ENCODE measurements around the gene KCNK4. TPM values are rescaled to one million over a fixed set of nuclear protein-coding genes. Genes with fewer than 3 reads are reported as not detected.
A peak's percentile ranks its signal among the peaks of the same experiment; 100 is the strongest.

The KCNK4 gene
- total RNA-seq, 2 experiments from 2014 or later, result 0.29 TPM; not detected in 1

DNA sequence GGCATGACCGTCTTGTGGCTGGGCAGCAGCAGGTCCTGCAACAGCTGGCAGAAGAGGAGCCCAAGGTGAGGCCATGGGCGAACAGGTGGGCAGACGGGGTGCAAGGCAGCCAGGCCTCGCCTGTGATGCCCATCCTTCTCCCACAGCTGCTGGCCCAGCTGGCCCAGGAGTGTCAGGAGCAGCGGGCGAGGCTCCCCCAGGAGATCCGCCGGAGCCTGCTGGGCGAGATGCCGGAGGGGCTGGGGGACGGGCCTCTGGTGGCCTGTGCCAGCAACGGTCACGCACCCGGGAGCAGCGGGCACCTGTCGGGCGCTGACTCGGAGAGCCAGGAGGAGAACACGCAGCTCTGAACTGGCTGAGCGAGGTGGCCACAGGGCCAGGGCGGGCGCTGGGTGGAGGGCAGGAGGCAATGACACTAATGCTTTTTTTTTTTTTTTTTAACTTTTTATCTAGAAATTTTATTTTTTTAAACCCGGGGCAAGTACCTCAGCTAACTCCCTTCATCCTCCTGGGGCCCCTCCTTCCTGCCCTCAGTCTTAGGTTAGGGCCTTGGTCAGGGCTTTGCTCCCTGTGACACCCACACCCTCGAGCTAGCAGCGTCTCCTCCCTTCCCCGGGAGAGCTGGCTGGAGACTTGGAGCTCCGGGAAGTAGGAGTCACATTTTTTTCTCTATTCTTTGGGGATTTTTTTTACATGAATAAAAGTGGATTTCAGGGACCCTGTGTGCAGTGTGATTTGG, 23.7 kb upstream of the KCNK4 start:
- Mint-ChIP-seq H3K4me3 (no peak overlapping the region), H3K9me3 (ENCODE audit: low read depth) (no peaks in the 10 kb centered on the region), H3K36me3 (peaks cover 6% of the 10 kb centered on the region), H3K27me3 (no peaks in the 10 kb centered on the region), H3K4me1 (peaks cover 31% of the 10 kb centered on the region), H3K27ac (peak overlapping the region; percentile 96)
- ATAC-seq (no peak), DNase-seq (no peak)
- CTCF ChIA-PET, result interaction anchor here (0.7 to 6.1 kb wide), 10 partner anchors 13 to 63 kb away, joined by 3 to 104 read pairs (median 7); partner anchors contain the start of genes BAD, CATSPERZ, ESRRA and FERMT3

DNA sequence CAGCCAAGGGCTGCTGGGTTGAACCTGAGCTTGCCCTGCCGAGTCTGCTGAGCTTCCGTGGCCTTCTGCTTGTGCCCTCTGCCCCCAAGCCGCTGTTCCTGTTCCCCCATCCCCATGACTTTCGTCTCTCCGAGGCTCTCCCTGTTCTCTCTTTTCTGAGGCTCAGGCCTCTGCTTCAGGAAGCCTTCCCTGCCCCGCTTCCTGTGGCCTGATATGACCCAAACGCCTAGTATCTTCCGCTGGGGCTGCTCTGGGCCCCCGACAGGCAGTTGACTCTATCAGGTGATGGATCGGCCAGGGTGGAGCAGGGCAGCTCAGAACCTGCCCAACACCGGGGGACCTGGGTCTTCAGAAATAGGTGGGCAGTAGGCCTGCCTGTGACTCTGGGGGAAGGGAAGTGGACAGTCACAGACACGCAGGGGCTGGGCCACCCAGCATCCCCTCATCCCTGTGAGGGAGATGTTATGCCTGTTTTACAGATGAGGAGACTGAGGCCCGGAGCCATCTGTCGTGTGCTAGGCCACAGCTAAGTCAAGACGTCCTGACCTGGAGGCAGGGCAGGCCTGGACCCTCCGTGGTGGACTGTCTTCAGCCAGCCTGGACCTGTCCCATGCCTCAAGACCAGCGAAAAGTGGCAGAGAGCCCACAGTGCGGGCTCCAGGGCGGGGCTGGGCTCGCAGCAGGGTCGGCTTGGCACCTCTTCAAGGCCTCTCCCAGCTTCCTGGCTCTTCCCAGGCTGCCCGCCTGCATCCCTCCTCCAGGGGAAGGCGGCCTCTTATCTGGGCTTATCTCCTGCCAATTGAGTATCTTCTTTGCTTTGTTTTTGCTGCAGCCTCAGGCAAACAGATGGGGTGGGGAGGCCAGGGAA, 22.8 kb upstream of the KCNK4 start:
- Mint-ChIP-seq H3K4me3 (peak overlapping the region; percentile 89), H3K27ac (peak overlapping the region; percentile 96), H3K27me3 (no peaks in the 10 kb centered on the region)

DNA sequence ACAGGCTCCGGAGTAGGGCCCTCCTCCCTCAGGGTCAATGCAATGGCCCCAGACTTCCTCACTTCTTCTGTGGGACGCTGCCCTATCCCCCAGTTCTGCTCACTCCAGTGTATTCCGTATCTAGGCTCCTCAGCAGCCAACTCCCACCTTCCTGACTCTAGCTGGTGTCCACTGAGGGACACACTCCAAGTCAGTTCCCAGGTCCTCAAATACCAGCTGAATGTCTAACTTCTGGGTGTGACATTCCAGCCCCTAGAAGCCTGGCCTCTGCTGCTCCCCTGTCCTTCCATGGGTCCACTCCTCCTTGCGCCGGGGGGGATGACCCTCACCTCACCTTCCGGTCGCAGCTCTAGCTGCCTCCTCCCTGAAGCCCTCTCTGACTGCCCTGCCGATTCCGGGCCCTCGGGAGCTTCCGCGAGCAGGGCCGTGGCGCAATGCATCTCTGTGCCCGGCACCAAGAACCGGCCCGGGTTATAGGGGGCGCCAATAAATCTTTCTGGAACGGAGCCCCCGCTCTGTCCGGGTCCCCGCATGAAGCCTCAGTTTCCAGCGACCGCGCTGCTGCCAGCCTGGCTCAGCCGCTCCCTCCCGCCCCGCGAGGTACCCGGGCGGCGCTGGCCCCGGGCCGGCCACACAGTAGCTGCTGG, 22.1 kb upstream of the KCNK4 start:
- Mint-ChIP-seq H3K36me3 (peaks cover 4% of the 10 kb centered on the region), H3K4me3 (peak overlapping the region; percentile 89), H3K9me3 (ENCODE audit: low read depth) (no peaks in the 10 kb centered on the region), H3K4me1 (peaks cover 31% of the 10 kb centered on the region), H3K27ac (peak overlapping the region; percentile 96), H3K27me3 (no peaks in the 10 kb centered on the region)
- peak; percentile 86 for DNase-seq
- CTCF ChIA-PET, result interaction anchor here (1.0 to 6.1 kb wide), 11 partner anchors 16 to 83 kb away, joined by 3 to 104 read pairs (median 7); partner anchors contain the start of genes BAD, CATSPERZ, ESRRA and FERMT3
- peak; percentile 28 for ATAC-seq

More for the DNA sequence above, 22.8 kb upstream of the KCNK4 start:
- Mint-ChIP-seq H3K36me3 (peaks cover 2% of the 10 kb centered on the region), H3K4me1 (peaks cover 30% of the 10 kb centered on the region), H3K9me3 (ENCODE audit: low read depth) (no peaks in the 10 kb centered on the region)
- no peak for DNase-seq
- no peak for ATAC-seq
- CTCF ChIA-PET, result interaction anchor here (0.7 to 6.1 kb wide), 13 partner anchors 14 to 82 kb away, joined by 3 to 104 read pairs (median 7); partner anchors contain the start of genes BAD, CATSPERZ, ESRRA and FERMT3

DNA sequence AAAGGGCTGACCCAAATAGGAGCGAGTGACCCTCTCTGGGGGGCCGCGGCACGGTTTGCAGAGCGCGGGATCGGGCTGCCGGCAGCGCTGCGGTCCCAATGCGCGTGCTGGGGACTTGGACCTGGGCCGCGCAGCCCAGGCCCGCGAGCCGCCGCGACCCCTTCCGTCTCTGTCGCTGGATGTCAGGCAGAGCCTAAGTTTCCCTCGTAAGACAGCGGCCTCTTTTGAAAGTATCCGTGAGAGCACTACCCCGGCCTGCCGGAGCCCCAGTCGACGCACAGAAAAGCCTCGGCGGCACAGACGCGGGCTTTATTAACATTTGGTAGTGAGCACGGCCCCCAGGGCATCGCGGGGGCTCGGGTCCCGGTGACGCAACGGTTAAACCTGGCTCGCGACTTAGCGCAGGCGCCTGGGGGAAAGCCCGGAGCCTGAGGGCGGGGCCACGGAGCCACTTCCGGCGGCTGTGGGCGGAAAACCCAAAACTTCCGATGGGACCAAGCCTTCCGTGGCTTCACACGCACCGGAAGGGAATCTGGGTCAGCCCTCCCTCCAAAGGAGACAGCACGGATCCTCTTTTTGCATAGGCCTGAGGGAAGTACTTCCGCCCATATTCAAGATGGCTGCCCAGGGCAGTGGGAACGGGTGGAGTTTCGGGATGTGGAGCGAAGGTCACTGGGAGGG, 21.4 kb upstream of the KCNK4 start:
- Mint-ChIP-seq H3K4me1 (peaks cover 31% of the 10 kb centered on the region), H3K27me3 (no peaks in the 10 kb centered on the region)

DNA sequence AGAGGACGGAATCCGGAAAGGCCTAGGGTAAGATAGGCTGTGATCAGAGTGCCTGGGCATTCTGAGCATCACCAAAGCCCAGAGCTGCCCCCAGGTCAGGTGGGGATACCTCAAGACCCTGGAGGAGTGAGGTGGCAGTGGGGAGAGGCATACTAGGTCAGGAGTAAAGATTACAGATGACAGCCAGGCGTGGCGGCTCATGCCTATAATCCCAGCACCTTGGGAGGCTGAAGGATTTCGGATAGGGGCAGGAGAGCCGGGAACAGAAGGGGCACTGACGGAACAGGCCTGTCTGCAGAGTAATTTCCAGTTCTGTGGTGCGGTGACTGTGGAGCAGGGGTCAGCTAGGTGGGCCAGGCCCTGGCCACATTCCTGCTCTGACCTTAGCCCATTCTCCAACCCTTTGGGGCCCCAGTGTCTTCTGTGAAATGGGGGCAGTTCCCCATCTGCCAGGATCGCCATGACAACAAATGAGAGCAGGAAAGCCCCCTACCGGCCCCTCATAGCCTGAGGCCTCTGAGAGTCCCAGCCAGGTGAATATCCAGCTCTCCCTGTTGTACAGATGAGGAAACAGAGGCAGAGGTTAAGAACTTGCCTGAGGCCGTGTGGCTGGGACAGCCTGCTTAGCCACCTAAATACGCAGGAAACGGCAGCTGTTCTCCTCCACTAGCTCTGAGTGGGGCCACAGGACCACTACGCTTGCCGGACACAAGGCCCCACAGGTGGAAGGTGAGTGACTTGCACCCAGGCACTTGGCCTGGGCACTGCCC, 15.9 kb upstream of the KCNK4 start:
- H3K36me3 Mint-ChIP-seq, result peaks cover 7% of the 10 kb centered on the region
- ATAC-seq (no peak), DNase-seq (no peak)
- H3K27ac Mint-ChIP-seq, result no peak overlapping the region
- no peak overlapping the region for H3K4me3 Mint-ChIP-seq
- H3K4me1 Mint-ChIP-seq, result peaks cover 16% of the 10 kb centered on the region
- CTCF ChIA-PET, result interaction anchor here (1.0 to 3.0 kb wide), 4 partner anchors 24 to 174 kb away, joined by 3 to 12 read pairs (median 6); partner anchors contain the start of gene PLCB3
- no peaks in the 10 kb centered on the region for H3K27me3 Mint-ChIP-seq
- H3K9me3 Mint-ChIP-seq (ENCODE audit: low read depth), result no peaks in the 10 kb centered on the region

More for the DNA sequence above, 21.4 kb upstream of the KCNK4 start:
- DNase-seq, result peak; percentile 98
- Mint-ChIP-seq H3K4me3 (peak overlapping the region; percentile 89), H3K27ac (peak overlapping the region; percentile 96), H3K36me3 (peaks cover 4% of the 10 kb centered on the region), H3K9me3 (ENCODE audit: low read depth) (no peaks in the 10 kb centered on the region)
- ATAC-seq, result peak; percentile 71
- CTCF ChIA-PET, result interaction anchor here (1.0 to 6.1 kb wide), 15 partner anchors 15 to 84 kb away, joined by 3 to 104 read pairs (median 7); partner anchors contain the start of genes BAD, CATSPERZ, ESRRA and FERMT3

DNA sequence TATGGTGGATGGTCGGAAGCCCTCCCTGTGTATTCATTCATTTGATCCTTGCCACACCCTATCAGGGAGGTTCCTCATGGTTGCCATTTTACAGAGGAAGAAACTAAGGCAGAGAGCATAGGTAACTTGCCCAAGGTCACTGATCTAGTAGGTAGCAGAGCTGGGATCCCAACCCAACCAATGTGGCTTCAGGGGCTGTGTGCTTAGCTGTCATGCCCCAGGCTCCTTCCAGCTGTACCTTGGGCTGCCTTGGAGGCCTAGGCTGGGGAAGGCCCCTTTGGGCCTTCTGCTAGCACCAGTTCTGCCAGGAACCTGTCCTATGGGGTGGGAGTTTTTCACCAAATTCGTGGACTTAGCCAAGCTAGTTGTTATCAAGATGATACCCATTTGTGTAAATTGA, 15.3 kb upstream of the KCNK4 start:
- DNase-seq (no peak), ATAC-seq (no peak)
- Mint-ChIP-seq H3K27ac (no peak overlapping the region), H3K4me3 (no peak overlapping the region), H3K27me3 (no peaks in the 10 kb centered on the region), H3K9me3 (ENCODE audit: low read depth) (no peaks in the 10 kb centered on the region), H3K36me3 (peaks cover 7% of the 10 kb centered on the region), H3K4me1 (peaks cover 14% of the 10 kb centered on the region)
- CTCF ChIA-PET, result interaction anchor here (1.0 to 3.0 kb wide), 4 partner anchors 11 to 28 kb away, joined by 3 to 12 read pairs (median 6); partner anchors contain the start of gene PLCB3

DNA sequence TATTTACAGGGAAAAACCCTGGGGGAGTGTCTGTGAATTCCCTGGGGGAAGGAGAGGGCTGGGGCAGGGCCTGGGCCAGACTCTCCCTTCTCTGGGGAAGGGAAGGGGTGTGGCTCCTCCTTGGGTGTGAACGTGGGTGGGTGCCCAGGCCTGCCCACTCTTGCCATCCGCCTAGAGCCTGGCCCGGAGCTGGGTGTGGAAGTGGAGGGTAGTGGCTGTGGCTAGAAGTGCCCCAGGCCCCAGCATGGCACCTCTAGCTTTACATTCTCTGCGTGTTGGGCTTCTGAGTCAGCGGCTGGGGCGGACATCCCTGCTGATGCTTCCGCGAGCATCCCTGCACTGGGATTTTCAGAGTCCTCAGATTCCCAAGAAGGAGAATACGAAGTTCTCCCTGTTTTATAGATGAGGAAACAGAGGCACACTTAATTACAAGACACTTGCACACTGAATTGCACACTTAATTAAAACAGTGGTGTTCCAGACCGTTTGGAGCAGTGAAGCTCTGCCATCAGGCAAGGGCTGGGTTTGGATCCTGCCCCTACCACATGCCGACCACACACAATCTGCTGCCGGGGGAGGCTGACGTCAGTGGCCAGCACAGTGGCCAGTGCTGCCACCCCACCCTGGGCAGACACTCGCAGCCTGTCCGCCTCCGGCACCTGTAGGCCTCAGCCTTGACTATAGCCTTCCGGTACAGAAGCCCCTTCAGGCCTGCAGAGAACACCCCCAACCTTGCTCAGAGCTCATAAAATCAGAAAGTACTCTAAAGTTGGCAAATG, 14.3 kb upstream of the KCNK4 start:
- no peak overlapping the region for H3K27ac Mint-ChIP-seq

DNA sequence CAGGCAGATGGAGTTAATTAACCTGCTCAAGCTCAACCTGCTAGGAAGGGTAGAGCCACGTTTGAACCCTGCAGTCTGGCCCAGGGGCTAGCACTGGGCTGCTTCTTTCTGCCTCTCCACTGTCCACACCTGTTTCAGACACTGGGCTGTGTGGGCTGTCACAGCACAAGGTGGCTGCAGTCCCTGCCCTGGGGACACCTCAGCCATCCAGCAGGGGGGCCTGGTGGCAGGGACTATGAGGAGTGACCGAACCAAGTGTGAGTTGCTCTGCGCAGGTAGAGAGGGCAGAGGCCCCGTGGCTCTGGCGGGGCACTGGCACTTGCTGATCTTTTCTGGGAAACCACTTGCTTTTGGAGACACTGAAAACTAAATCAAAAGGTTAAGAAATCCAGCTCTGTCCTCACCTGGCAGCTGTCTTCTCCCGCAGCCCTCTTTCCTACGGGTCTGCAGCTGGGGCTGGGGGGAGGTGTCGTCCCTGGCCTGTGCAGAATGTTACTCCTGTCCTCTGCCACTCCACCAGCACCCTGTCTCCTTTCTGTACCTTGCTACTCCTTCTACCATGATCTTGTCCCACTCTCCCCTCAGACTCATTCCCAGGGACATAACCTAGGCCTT, 12.4 kb upstream of the KCNK4 start:
- Mint-ChIP-seq H3K27ac (peak overlapping the region; percentile 44), H3K36me3 (peaks cover 15% of the 10 kb centered on the region)
- DNase-seq, result no peak

More for the DNA sequence above, 14.3 kb upstream of the KCNK4 start:
- no peak overlapping the region for H3K4me3 Mint-ChIP-seq
- ATAC-seq (no peak), DNase-seq (no peak)
- CTCF ChIA-PET, result interaction anchor here (1.3 to 3.0 kb wide), 3 partner anchors 10 to 55 kb away, joined by 3 to 12 read pairs (median 3); partner anchors contain the start of gene PLCB3
- H3K27me3 Mint-ChIP-seq, result no peaks in the 10 kb centered on the region
- peaks cover 11% of the 10 kb centered on the region for H3K36me3 Mint-ChIP-seq
- H3K4me1 Mint-ChIP-seq, result peaks cover 14% of the 10 kb centered on the region
- H3K9me3 Mint-ChIP-seq (ENCODE audit: low read depth), result no peaks in the 10 kb centered on the region

DNA sequence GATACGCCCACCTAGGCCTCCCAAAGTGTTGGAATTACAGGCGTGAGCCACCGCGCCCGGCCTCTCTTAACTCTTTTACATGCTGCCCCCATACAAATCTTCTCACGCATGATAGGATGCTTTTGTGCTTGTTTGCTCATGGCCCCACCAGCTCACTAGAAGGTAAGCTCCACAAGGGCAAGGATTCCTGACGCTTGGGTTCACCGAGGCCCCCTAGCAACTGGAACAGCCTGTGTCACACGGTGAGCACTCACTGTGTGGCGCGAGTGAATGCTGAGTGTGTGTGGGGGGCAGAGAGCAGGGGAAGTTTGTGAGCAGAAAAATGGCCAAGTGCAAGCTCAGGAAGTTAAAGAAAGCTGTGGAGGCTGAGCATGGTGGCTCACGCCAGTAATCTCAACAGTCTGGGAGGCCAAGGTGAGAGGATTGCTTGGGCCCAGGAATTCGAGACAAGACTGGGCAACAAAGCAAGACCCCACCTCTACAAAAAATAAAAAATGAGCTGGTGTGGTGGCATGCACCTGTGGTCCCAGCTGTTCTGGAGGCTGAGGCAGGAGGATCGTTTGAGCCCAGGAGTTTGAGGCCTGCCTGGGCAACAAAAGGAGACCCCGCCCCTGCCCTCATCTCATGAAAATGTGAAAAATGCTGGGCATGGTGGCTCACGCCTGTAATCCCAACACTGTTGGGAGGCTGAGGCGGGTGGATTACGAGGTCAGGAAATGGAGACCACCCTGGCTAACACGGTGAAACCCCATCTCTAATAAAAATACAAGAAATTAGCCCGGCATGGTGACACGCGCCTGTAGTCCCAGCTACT, 8.9 kb upstream of the KCNK4 start:
- DNase-seq (no peak), ATAC-seq (no peak)
- Mint-ChIP-seq H3K9me3 (ENCODE audit: low read depth) (no peaks in the 10 kb centered on the region), H3K36me3 (peaks cover 12% of the 10 kb centered on the region), H3K4me1 (peaks cover 21% of the 10 kb centered on the region), H3K27me3 (no peaks in the 10 kb centered on the region), H3K4me3 (no peak overlapping the region), H3K27ac (no peak overlapping the region)
- CTCF ChIA-PET, result interaction anchor here (1.2 to 15.2 kb wide), 6 partner anchors 10 to 280 kb away, joined by 3 to 188 read pairs (median 6); partner anchors contain the start of genes CATSPERZ, ESRRA and PLCB3

More for the DNA sequence above, 12.4 kb upstream of the KCNK4 start:
- peaks cover 15% of the 10 kb centered on the region for H3K4me1 Mint-ChIP-seq
- no peaks in the 10 kb centered on the region for H3K9me3 Mint-ChIP-seq (ENCODE audit: low read depth)
- no peak for ATAC-seq
- no peaks in the 10 kb centered on the region for H3K27me3 Mint-ChIP-seq
- CTCF ChIA-PET, result interaction anchor here (1.0 to 1.5 kb wide), 3 partner anchors 18 to 29 kb away, joined by 3 to 4 read pairs (median 3); no protein-coding TSS in a partner anchor
- H3K4me3 Mint-ChIP-seq, result no peak overlapping the region

DNA sequence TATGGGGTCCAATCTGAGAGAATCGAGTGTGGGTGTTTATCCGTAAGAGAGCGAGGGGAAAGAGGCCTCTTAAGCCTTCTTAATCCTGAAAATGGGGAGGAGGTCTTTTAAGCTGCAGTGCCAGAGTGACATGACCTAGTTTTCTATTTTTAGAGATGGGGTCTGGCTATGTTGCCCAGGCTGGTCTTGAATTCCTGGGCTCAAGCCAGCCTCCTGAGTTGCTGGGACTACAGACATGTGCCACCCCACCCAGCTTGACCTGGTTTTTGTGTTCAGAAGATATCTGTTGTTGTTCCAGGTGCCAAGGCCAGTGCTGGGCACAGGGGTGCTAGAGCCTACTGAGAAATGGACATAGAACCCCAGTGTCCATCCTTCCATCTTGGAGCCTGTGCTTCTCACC, 8.0 kb upstream of the KCNK4 start:
- Mint-ChIP-seq H3K36me3 (peaks cover 11% of the 10 kb centered on the region), H3K9me3 (ENCODE audit: low read depth) (no peaks in the 10 kb centered on the region), H3K4me1 (peaks cover 18% of the 10 kb centered on the region), H3K27ac (peak overlapping the region; percentile 33), H3K4me3 (no peak overlapping the region), H3K27me3 (no peaks in the 10 kb centered on the region)
- CTCF ChIA-PET, result interaction anchor here (1.2 to 15.2 kb wide), 8 partner anchors 11 to 281 kb away, joined by 3 to 188 read pairs (median 4); partner anchors contain the start of genes CATSPERZ, ESRRA, PLCB3 and PRDX5
- DNase-seq (no peak), ATAC-seq (no peak)
